ENCODE results near the gene RNF133. TPM values are rescaled to one million over a fixed set of nuclear protein-coding genes. Genes with fewer than 3 reads are reported as not detected.

The RNF133 gene
- total and polyA plus RNA-seq, 10 of the 15 experiments (the other 5 are each of a cell fraction or from before 2014, with no cell fraction given) = 0.05 TPM; not detected in 9

- in situ Hi-C loops (cut with MboI) (no loop called here), intact Hi-C loops (cut with micrococcal nuclease; ENCODE audit: unreplicated experiment) (no loop called here)
- Histone ChIP-seq H4K20me1 (ENCODE audit: control insufficient read depth, insufficient read depth) (no peaks in the 10 kb centered on the region), H3K27ac (ENCODE audit: control insufficient read depth, insufficient read depth) (no peak overlapping the region), H3K4me1 (ENCODE audit: control insufficient read depth, insufficient read depth, low read length) (no peaks in the 10 kb centered on the region), H3K9ac (ENCODE audit: control insufficient read depth, insufficient read depth, low read length) (no peak overlapping the region), H3K36me3 (ENCODE audit: control insufficient read depth in 2 of 2, insufficient read depth in 2 of 2, low read length in 1 of 2) (no peaks in the 10 kb centered on the region), H3K4me2 (ENCODE audit: control insufficient read depth, insufficient read depth) (no peak overlapping the region), H3K79me2 (ENCODE audit: control insufficient read depth, insufficient read depth, low read length) (no peaks in the 10 kb centered on the region), H3K9me3 (replicated peaks; ENCODE audit: control insufficient read depth, insufficient read depth, low read length) (no peaks in the 10 kb centered on the region), H3K27me3 (replicated peaks in 1 of 2; ENCODE audit: control insufficient read depth in 2 of 2, insufficient read depth in 2 of 2, low read length in 1 of 2) (no peaks in the 10 kb centered on the region), H2AFZ (ENCODE audit: control insufficient read depth, low read depth, low read length) (no peak overlapping the region), H3K4me3 (no peak overlapping the region)
- ChIA-PET POLR2A (interaction anchor here (0.7 to 1.6 kb wide), 7 partner anchors 13 to 1103 kb away, joined by 3 to 9 read pairs (median 4); no protein-coding TSS in a partner anchor), RAD21 (ENCODE audit: unreplicated experiment) (interaction anchor here (0.7 to 5.7 kb wide), 4 partner anchors 19 to 63 kb away, joined by 3 to 36 read pairs (median 4); no protein-coding TSS in a partner anchor), CTCF (interaction anchor here (0.5 to 1.2 kb wide), 4 partner anchors 9 to 1074 kb away, joined by 3 to 5 read pairs (median 3); no protein-coding TSS in a partner anchor), SMC1A (ENCODE audit: uncharacterized antibody, unreplicated experiment) (interaction anchor here (0.7 to 3.7 kb wide), 5 partner anchors 10 to 63 kb away, joined by 3 to 30 read pairs (median 7); no protein-coding TSS in a partner anchor)
- ATAC-seq = peak; percentile 54
- BruUV-seq (replicated peaks) = no TSS peak
- no peak for DNase-seq (ENCODE audit: low read depth, low spot score)
- WGBS (ENCODE audit: insufficient coverage, insufficient replicate concordance, low lambda C conversion rate, missing lambda C conversion rate) = 3% methylated on average over 2 of the region's 2 CpGs
- TF ChIP-seq SRF (IDR thresholded peaks at IDR 0.05; ENCODE audit: low read depth in 2 of 2, low read length in 2 of 2) = no peak
- no peak for TF ChIP-seq EZH2 (IDR thresholded peaks at IDR 0.05; ENCODE audit: borderline replicate concordance, control insufficient read depth, low read depth, low read length)
- FAIRE-seq = no peak
These were observed 35.2 kb downstream of the RNF133 start for GRCh38 chr7:122663733-122664132.

- ChIA-PET CTCF (interaction anchor here (3.0 kb wide), 1 partner anchor 20 kb away, joined by 14 read pairs; no protein-coding TSS in a partner anchor), SMC1A (ENCODE audit: uncharacterized antibody, unreplicated experiment) (interaction anchor here (0.6 to 1.1 kb wide), 4 partner anchors 11 to 410 kb away, joined by 3 to 6 read pairs (median 4); no protein-coding TSS in a partner anchor), POLR2A (interaction anchor here (0.6 to 1.7 kb wide), 3 partner anchors 10 to 68 kb away, joined by 3 to 12 read pairs (median 5); no protein-coding TSS in a partner anchor), RAD21 (ENCODE audit: unreplicated experiment) (interaction anchor here (1.1 kb wide), 1 partner anchor 21 kb away, joined by 4 read pairs; no protein-coding TSS in a partner anchor)
- H2AFZ ChIP-seq (ENCODE audit: control insufficient read depth, low read depth, low read length) = no peak overlapping the region
- no peaks in the 10 kb centered on the region for H4K20me1 ChIP-seq (ENCODE audit: control insufficient read depth, insufficient read depth)
- no peak overlapping the region for H3K4me2 ChIP-seq (ENCODE audit: control insufficient read depth, insufficient read depth)
- no TSS peak for BruUV-seq (replicated peaks)
- no peak overlapping the region for H3K27ac ChIP-seq (ENCODE audit: control insufficient read depth, insufficient read depth)
- intact Hi-C loops (cut with micrococcal nuclease; ENCODE audit: unreplicated experiment) (no loop called here), in situ Hi-C loops (cut with MboI) (no loop called here)
- no peaks in the 10 kb centered on the region for H3K79me2 ChIP-seq (ENCODE audit: control insufficient read depth, insufficient read depth, low read length)
- no peak overlapping the region for H3K4me3 ChIP-seq
- FAIRE-seq (no peak), DNase-seq (ENCODE audit: low read depth, low spot score) (no peak), ATAC-seq (no peak)
- no peak for TF ChIP-seq SRF (IDR thresholded peaks at IDR 0.05; ENCODE audit: low read depth in 2 of 2, low read length in 2 of 2)
- no peak for TF ChIP-seq NBN (IDR thresholded peaks at IDR 0.05)
- TF ChIP-seq ETV6 (conservative IDR thresholded peaks at IDR 0.05 in 1 of 2, IDR thresholded peaks at IDR 0.05 in 1 of 2; ENCODE audit: borderline replicate concordance in 1 of 2, low read depth in 1 of 2) = no peak
- no peak for TF ChIP-seq SMAD1 (IDR thresholded peaks at IDR 0.05; ENCODE audit: low read depth, partially characterized antibody)
- no peak for TF ChIP-seq NR2C2 (IDR thresholded peaks at IDR 0.05; ENCODE audit: borderline replicate concordance, control insufficient read depth, insufficient read length, low read depth)
- no peaks in the 10 kb centered on the region for H3K27me3 ChIP-seq (replicated peaks in 1 of 2; ENCODE audit: control insufficient read depth in 2 of 2, insufficient read depth in 2 of 2, low read length in 1 of 2)
- H3K9me3 ChIP-seq (replicated peaks; ENCODE audit: control insufficient read depth, insufficient read depth, low read length) = no peaks in the 10 kb centered on the region
- no peak overlapping the region for H3K9ac ChIP-seq (ENCODE audit: control insufficient read depth, insufficient read depth, low read length)
- H3K36me3 ChIP-seq (ENCODE audit: control insufficient read depth in 2 of 2, insufficient read depth in 2 of 2, low read length in 1 of 2) = no peaks in the 10 kb centered on the region
- no peaks in the 10 kb centered on the region for H3K4me1 ChIP-seq (ENCODE audit: control insufficient read depth, insufficient read depth, low read length)
- 0% methylated on average over 2 of the region's 2 CpGs for WGBS (ENCODE audit: insufficient coverage, insufficient replicate concordance, low lambda C conversion rate, missing lambda C conversion rate)
These were observed 40.1 kb downstream of the RNF133 start for GRCh38 chr7:122658856-122659255.
